H1 (cell line): ENCODE measurements around the gene ABL2. TPM values are rescaled to one million over a fixed set of nuclear protein-coding genes. Genes with fewer than 3 reads are reported as not detected.

ENCODE experiments used
- CTCF ChIA-PET: fragments of 300-600 bp; sonication (Branson Sonifier 250); formaldehyde crosslinking; loops from one replicate; lab custom pipeline; 2021; ENCODE audit not compliant: partially characterized antibody; lab: Charles Lee
- POLR2A ChIA-PET: fragments of 300-600 bp; sonication (Branson Sonifier 250); formaldehyde crosslinking; loops from one replicate; lab custom pipeline; 2021; ENCODE audit warnings: inconsistent platforms; ENCODE audit not compliant: partially characterized antibody; lab: Charles Lee
- DNase-seq, 2 experiments: peaks; one replicate each; pipeline versions ENCODE4 v3.0.0 to v3.0.0-alpha.2; 2010 to 2022; ENCODE audit warnings: low spot score in 2 of 2, low read depth in 1 of 2, mixed read lengths in 1 of 2
- FAIRE-seq: peaks from 2 replicates; lab custom pipeline; 2011; peaks lifted over from hg19 to GRCh38; lab: Jason Lieb, UNC
- H2AFZ ChIP-seq: 2 replicates; pipeline ENCODE4 v1.8.1; 2012; ENCODE audit warnings: low read length, inconsistent platforms
- H2AK5ac ChIP-seq: 2 replicates; pipeline ENCODE4 v1.6.1; 2013; ENCODE audit warnings: low read depth, low read length
- H2BK120ac ChIP-seq: replicated peaks from 2 replicates; pipeline ENCODE3; 2013; ENCODE audit warnings: low read depth, low read length, inconsistent platforms
- H2BK12ac ChIP-seq: 2 replicates; pipeline ENCODE4 v1.6.1; 2013; ENCODE audit warnings: low read depth, low read length
- H2BK15ac ChIP-seq: 2 replicates; pipeline ENCODE4 v1.6.1; 2013; ENCODE audit warnings: low read length
- H2BK20ac ChIP-seq: 2 replicates; pipeline ENCODE4 v1.6.1; 2013; ENCODE audit warnings: low read length
- H2BK5ac ChIP-seq: 2 replicates; pipeline ENCODE4 v1.6.1; 2013; ENCODE audit warnings: low read depth, low read length
- H3K14ac ChIP-seq: 2 replicates; pipeline ENCODE4 v1.6.1; 2013; ENCODE audit warnings: inconsistent platforms; ENCODE audit not compliant: insufficient read length
- H3K18ac ChIP-seq: 2 replicates; pipeline ENCODE4 v1.6.1; 2013; ENCODE audit warnings: low read length; ENCODE audit errors: extremely low read depth
- H3K23ac ChIP-seq: 2 replicates; pipeline ENCODE4 v1.6.1; 2013; ENCODE audit warnings: inconsistent platforms; ENCODE audit not compliant: insufficient read length
- H3K23me2 ChIP-seq: 2 replicates; pipeline ENCODE4 v1.6.1; 2013; ENCODE audit warnings: low read depth, low read length
- H3K27ac ChIP-seq: 2 replicates; pipeline ENCODE4 v1.6.1; 2011; ENCODE audit warnings: low read depth, low read length, inconsistent platforms
- H3K27me3 ChIP-seq, 4 experiments: replicated peaks in 1 of 4; 1 replicate in 1 of 4; 2 replicates in 3 of 4; pipeline versions ENCODE4 v1.6.1 to v1.8.1; 2011 to 2013; ENCODE audit warnings: low read length in 3 of 4, mild to moderate bottlenecking in 3 of 4, inconsistent platforms in 2 of 4, mixed read lengths in 2 of 4, moderate library complexity in 1 of 4; ENCODE audit not compliant: control insufficient read depth in 3 of 4, insufficient read depth in 3 of 4; ENCODE audit errors: extremely low read depth in 1 of 4
- H3K36me3 ChIP-seq, 4 experiments: 2 replicates each; pipeline versions ENCODE4 v1.6.1 to v1.8.1; 2011 to 2013; ENCODE audit warnings: mild to moderate bottlenecking in 4 of 4, low read length in 3 of 4, moderate library complexity in 2 of 4, control low read depth in 1 of 4, inconsistent platforms in 1 of 4; ENCODE audit not compliant: insufficient read depth in 4 of 4, control insufficient read depth in 2 of 4
- H3K4ac ChIP-seq: replicated peaks from 2 replicates; pipeline ENCODE3; 2013; ENCODE audit warnings: low read length, low read depth, mixed read lengths, inconsistent platforms; ENCODE audit not compliant: insufficient read length
- H3K4me1 ChIP-seq, 4 experiments: replicated peaks in 1 of 4; 1 replicate in 1 of 4; 2 replicates in 3 of 4; pipeline versions ENCODE4 v1.6.1 to v1.8.1; 2011 to 2013; ENCODE audit warnings: low read length in 3 of 4, inconsistent platforms in 2 of 4, mixed read lengths in 1 of 4; ENCODE audit not compliant: insufficient read depth in 4 of 4, control insufficient read depth in 3 of 4
- H3K4me2 ChIP-seq, 2 experiments: 2 replicates each; pipeline versions ENCODE4 v1.6.1 to v1.8.1; 2011 to 2013; ENCODE audit warnings: low read depth in 2 of 2, low read length in 2 of 2, control low read depth in 1 of 2, inconsistent platforms in 1 of 2, mild to moderate bottlenecking in 1 of 2; ENCODE audit not compliant: insufficient read depth in 1 of 2
- H3K4me3 ChIP-seq, 4 experiments: fragments of 200-600, 300-600 bp in 1 of 4; sonication (generic), shearing (Covaris generic), sonication (Bioruptor Twin) in 1 of 4; 2 replicates each; pipeline versions ENCODE4 v1.5.1 to v1.8.1; 2011 to 2016; ENCODE audit warnings: low read length in 4 of 4, low read depth in 3 of 4, control low read depth in 2 of 4, inconsistent platforms in 2 of 4, mild to moderate bottlenecking in 2 of 4, mixed read lengths in 1 of 4, moderate library complexity in 1 of 4; ENCODE audit not compliant: insufficient read depth in 2 of 4; ENCODE audit errors: extremely low read depth in 1 of 4
- H3K56ac ChIP-seq: replicated peaks from 2 replicates; pipeline ENCODE3; 2013; ENCODE audit warnings: low read depth, mild to moderate bottlenecking, mixed read lengths, low read length, inconsistent platforms; ENCODE audit not compliant: insufficient read length
- H3K79me1 ChIP-seq: 2 replicates; pipeline ENCODE4 v1.6.1; 2013; ENCODE audit warnings: low read depth, low read length, control low read depth
- H3K79me2 ChIP-seq, 2 experiments: 2 replicates each; pipeline versions ENCODE4 v1.6.1 to v1.8.1; 2012 to 2013; ENCODE audit warnings: low read length in 2 of 2, mild to moderate bottlenecking in 2 of 2, inconsistent platforms in 1 of 2; ENCODE audit not compliant: insufficient read depth in 2 of 2, control insufficient read depth in 1 of 2
- H3K9ac ChIP-seq, 4 experiments: replicated peaks in 1 of 4; 1 replicate in 1 of 4; 2 replicates in 3 of 4; pipeline versions ENCODE4 v1.6.1 to v1.8.1; 2011 to 2013; ENCODE audit warnings: low read depth in 3 of 4, low read length in 3 of 4, control low read depth in 2 of 4, mild to moderate bottlenecking in 2 of 4, moderate library complexity in 2 of 4, inconsistent platforms in 1 of 4; ENCODE audit errors: extremely low read depth in 1 of 4
- H3K9me3 ChIP-seq, 2 experiments: 2 replicates each; pipeline versions ENCODE4 v1.6.1 to v1.8.1; 2012 to 2013; ENCODE audit warnings: mild to moderate bottlenecking in 2 of 2, moderate library complexity in 2 of 2, control low read depth in 1 of 2, inconsistent platforms in 1 of 2, low read depth in 1 of 2, low read length in 1 of 2, mixed read lengths in 1 of 2; ENCODE audit not compliant: insufficient read depth in 2 of 2
- H4K20me1 ChIP-seq, 2 experiments: replicated peaks in 1 of 2; 2 replicates each; pipeline versions ENCODE3 to v1.8.1; 2011 to 2013; ENCODE audit warnings: inconsistent platforms in 2 of 2, low read length in 2 of 2, mild to moderate bottlenecking in 1 of 2; ENCODE audit not compliant: insufficient read depth in 2 of 2, control insufficient read depth in 1 of 2
- H4K5ac ChIP-seq: 2 replicates; pipeline ENCODE4 v1.6.1; 2013; ENCODE audit warnings: low read length, low read depth, mixed read lengths, inconsistent platforms; ENCODE audit not compliant: insufficient read length
- H4K8ac ChIP-seq: 2 replicates; pipeline ENCODE4 v1.8.0; 2013; ENCODE audit warnings: mild to moderate bottlenecking, moderate library complexity, low read length, inconsistent platforms; ENCODE audit not compliant: insufficient read depth; ENCODE audit errors: extremely low read depth
- H4K91ac ChIP-seq: replicated peaks from 2 replicates; pipeline ENCODE3; 2013; ENCODE audit warnings: low read length, mixed read lengths, inconsistent platforms; ENCODE audit not compliant: insufficient read length
- ATF3 ChIP-seq: IDR thresholded peaks from 2 replicates; pipeline ENCODE4 v1.6.1; 2011; ENCODE audit warnings: low read depth, mild to moderate bottlenecking, low read length; ENCODE audit not compliant: insufficient read depth
- CHD1 ChIP-seq: IDR thresholded peaks from 2 replicates; pipeline ENCODE4 v1.6.1; 2012; ENCODE audit warnings: low read depth, low read length, improper control_type of control experiment
- EGR1 ChIP-seq: IDR thresholded peaks from 2 replicates; pipeline ENCODE4 v1.6.1; 2011; ENCODE audit warnings: low read depth, low read length, borderline replicate concordance
- POLR2A ChIP-seq, 2 experiments: IDR thresholded peaks; 1 replicate in 1 of 2; 2 replicates in 1 of 2; pipeline ENCODE4 v1.6.1; 2011; ENCODE audit warnings: low read depth in 2 of 2, low read length in 2 of 2, mild to moderate bottlenecking in 2 of 2; ENCODE audit errors: control extremely low read depth in 1 of 2
- TBP ChIP-seq: IDR thresholded peaks from 2 replicates; pipeline ENCODE4 v1.6.1; 2011; ENCODE audit warnings: low read depth, low read length, improper control_type of control experiment
- WGBS, 2 experiments: shearing (Covaris generic) in 1 of 2; methylation state at CpG; one replicate each; pipeline versions ENCODE4 v1.1.6 to v1.1.7; 2013 to 2015; ENCODE audit warnings: low lambda C conversion rate in 2 of 2, mixed read lengths in 2 of 2, inconsistent platforms in 1 of 2, low coverage in 1 of 2, missing lambda C conversion rate in 1 of 2; ENCODE audit not compliant: insufficient replicate concordance in 2 of 2, insufficient coverage in 1 of 2, insufficient read length in 1 of 2; ENCODE audit errors: extremely low coverage in 1 of 2, missing lambda C conversion rate in 1 of 2; 5-methylcytosine and 5-hydroxymethylcytosine counted together
- polyA plus RNA-seq, 7 experiments: library from polyadenylated mRNA; depleted of rRNA in 3 of 7; stranded (reverse) in 5 of 7; unstranded in 2 of 7; fragments of >200 nt in 5 of 7; fragments of 200-250 nt in 2 of 7; gene quantifications; 1 replicate in 5 of 7; 2 replicates in 1 of 7; 4 replicates in 1 of 7; pipeline versions ENCODE4 v1.2.1 to v1.2.3, GENCODE V29; 2011 to 2013; ENCODE audit warnings: missing spikeins in 2 of 7, mixed read lengths in 2 of 7
- total RNA-seq: library from RNA; stranded (reverse); fragmentation: NEBNext Ultra II Directional; extraction: Animal tissue kit (Norgen Biotek cat#: 25700); gene quantifications from 2 replicates; pipeline ENCODE4 v1.2.1, GENCODE V29; 2021

ABL2 gene
- total and polyA plus RNA-seq, 2 of the 8 experiments (the other 6 are each of a cell fraction or from before 2014, with no cell fraction given), result 4.5 to 19.1 TPM

GRCh38 chr1:179228783-179229213 lies 679 bp downstream of the ABL2 start:
- H2BK20ac ChIP-seq, result no peak overlapping the region
- no peak overlapping the region for H4K91ac ChIP-seq
- DNase-seq, result peak in 1 of 2 experiments; percentile 67
- H2BK15ac ChIP-seq, result no peak overlapping the region
- no peak overlapping the region for H2AFZ ChIP-seq
- H3K4me1 ChIP-seq, result peaks cover 0 to 3% (median 1%) of the 10 kb centered on the region in 4 experiments; a peak in 3 of 7 replicates
- WGBS, 2 experiments, result 8% methylated on average over 10 of the region's 19 CpGs; no CpG with 5 or more reads in 1 of the 2 experiments
- TF ChIP-seq CHD1, result no peak
- peak; percentile 31; the same call in 1 of the 2 replicates for TF ChIP-seq TBP
- TF ChIP-seq EGR1, result peak; percentile 79; the same call in 1 of the 2 replicates
- TF ChIP-seq ATF3, result no peak
- TF ChIP-seq POLR2A (IDR thresholded peaks at IDR 0.05; ENCODE audit: control extremely low read depth in 1 of 2, low read depth in 2 of 2, low read length in 2 of 2), result peak in 1 of 2 experiments; percentile 27; a peak in 1 of 3 replicates
- no peak overlapping the region for H4K5ac ChIP-seq
- no peak overlapping the region for H2AK5ac ChIP-seq
- H3K27ac ChIP-seq, result no peak overlapping the region; the same call in 1 of the 2 replicates
- H3K27me3 ChIP-seq, result no peaks in the 10 kb centered on the region
- no peaks in the 10 kb centered on the region for H3K9me3 ChIP-seq
- H3K36me3 ChIP-seq, result peaks cover 0 to 9% (median 2%) of the 10 kb centered on the region in 4 experiments; a peak in 2 of 8 replicates
- H2BK5ac ChIP-seq, result 0 out of 2 replicates have a peak overlapping the region, but pooled peaks have one; percentile 55
- H4K8ac ChIP-seq, result peak overlapping the region; percentile 93; the same call in 1 of the 2 replicates
- no peak overlapping the region for H3K14ac ChIP-seq
- peak overlapping the region; percentile 71; the same call in 1 of the 2 replicates for H2BK12ac ChIP-seq
- H3K56ac ChIP-seq, result no peak overlapping the region
- POLR2A ChIA-PET, result interaction anchor here (1.1 to 3.0 kb wide), 2 partner anchors 10 to 13 kb away, joined by 3 to 8 read pairs; no protein-coding TSS in a partner anchor
- H3K23ac ChIP-seq, result no peak overlapping the region
- H3K79me1 ChIP-seq, result 0 out of 2 replicates have a peak, but pooled peaks cover 2% of the 10 kb centered on the region
- peaks cover 5 to 42% of the 10 kb centered on the region in 2 experiments; a peak in 3 of 4 replicates for H3K79me2 ChIP-seq
- H3K9ac ChIP-seq, result peak overlapping the region; percentile 39 to 96 (median 79)
- H3K4ac ChIP-seq, result no peak overlapping the region
- H4K20me1 ChIP-seq, result peaks cover 3 to 7% of the 10 kb centered on the region in 2 experiments
- peak overlapping the region; percentile 4; the same call in 1 of the 2 replicates for H3K18ac ChIP-seq
- no peak for FAIRE-seq
- peaks cover 7% of the 10 kb centered on the region for H3K23me2 ChIP-seq
- CTCF ChIA-PET, result no interaction called here
- H2BK120ac ChIP-seq, result no peak overlapping the region
- H3K4me2 ChIP-seq, result peak overlapping the region; percentile 76 to 82
- H3K4me3 ChIP-seq, result peak overlapping the region; percentile 83 to 100 (median 90)
